OCI-LY3 (cell line): ENCODE results near the gene CPNE8.

Experiments used
- H2AFZ ChIP-seq: fragments of 200-600, 300-600 bp; shearing (Covaris generic); 2 replicates; pipeline ENCODE4 v1.6.0; 2014; ENCODE audit warnings: antibody characterized with exemption, low read depth, low read length
- H3K27ac ChIP-seq: fragments of 200-600, 300-600 bp; sonication (generic); 2 replicates; pipeline ENCODE4 v1.5.1; 2014; ENCODE audit warnings: mild to moderate bottlenecking, low read length, moderate library complexity, mixed read lengths
- H3K27me3 ChIP-seq: fragments of 200-600, 300-600 bp; sonication (generic); 2 replicates; pipeline ENCODE4 v1.6.1; 2014; ENCODE audit warnings: low read depth, low read length, mixed read lengths
- H3K36me3 ChIP-seq: fragments of 200-600, 300-600 bp; sonication (generic); replicated peaks from 2 replicates; pipeline ENCODE3; 2014; ENCODE audit warnings: low read depth, low read length, mixed read lengths
- H3K4me1 ChIP-seq: fragments of 300-600, 200-600 bp; sonication (generic); 2 replicates; pipeline ENCODE4 v1.6.1; 2014; ENCODE audit warnings: low read length, mixed read lengths
- H3K4me2 ChIP-seq: fragments of 200-600, 300-600 bp; sonication (generic); 2 replicates; pipeline ENCODE4 v1.6.1; 2014; ENCODE audit warnings: low read length, mixed read lengths
- H3K4me3 ChIP-seq: fragments of 300-600, 200-600 bp; sonication (generic); 2 replicates; pipeline ENCODE4 v1.5.1; 2014; ENCODE audit warnings: antibody characterized with exemption, mild to moderate bottlenecking, low read length, moderate library complexity
- H3K79me2 ChIP-seq: fragments of 300-600, 200-600 bp; shearing (Covaris generic); 2 replicates; pipeline ENCODE4 v1.6.1; 2014; ENCODE audit warnings: mild to moderate bottlenecking, low read length, mixed read lengths
- H3K9ac ChIP-seq: fragments of 300-600, 200-600 bp; shearing (Covaris generic); 2 replicates; pipeline ENCODE4 v1.6.0; 2014; ENCODE audit warnings: mild to moderate bottlenecking, low read length, moderate library complexity
- H3K9me3 ChIP-seq: fragments of 200-600, 300-600 bp; shearing (Covaris generic); 2 replicates; pipeline ENCODE4 v1.6.1; 2014; ENCODE audit warnings: low read length, mixed read lengths; ENCODE audit not compliant: insufficient read depth
- H4K20me1 ChIP-seq: fragments of 200-600, 300-600 bp; sonication (generic); 2 replicates; pipeline ENCODE4 v1.6.1; 2016; ENCODE audit warnings: low read length, mixed read lengths; ENCODE audit not compliant: insufficient read depth
- EZH2phosphoT487 ChIP-seq: fragments of 200-600 bp; shearing (Covaris generic); IDR thresholded peaks from 2 replicates; pipeline ENCODE4 v1.6.1; 2018; ENCODE audit warnings: antibody characterized with exemption, mixed run types, low read depth
- TF ChIP-seq, protein P1 (sequence below): fragments of 200-600, 300-600 bp; sonication (generic); IDR thresholded peaks from 2 replicates; pipeline ENCODE4 v1.5.1; 2014; ENCODE audit warnings: antibody characterized with exemption, low read length, low read depth

Gene CPNE8

DNA sequence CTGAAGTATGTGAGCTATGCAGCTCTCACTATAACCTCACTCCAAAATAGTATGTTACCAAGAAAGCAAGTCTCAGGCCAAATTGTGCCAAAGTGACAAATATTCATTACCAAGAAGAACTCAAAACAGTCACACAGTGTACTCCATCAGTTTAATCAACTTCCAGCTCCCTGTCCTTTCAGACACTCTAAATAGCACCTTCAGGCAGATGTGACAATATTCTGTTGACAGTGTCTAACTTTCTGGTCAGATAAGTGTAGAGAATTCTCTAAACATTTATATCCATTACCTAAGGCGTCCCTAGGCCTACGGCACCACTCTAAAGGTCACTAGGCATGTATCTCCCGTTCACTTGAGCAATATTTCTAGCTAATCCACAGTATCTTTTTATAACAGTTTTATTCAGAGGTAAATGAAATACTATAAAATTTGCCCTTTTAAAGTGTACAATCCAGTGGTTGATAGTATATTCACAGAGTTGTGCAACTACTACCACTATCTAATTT is 21.7 kb downstream of the CPNE8 start:
- H3K79me2 ChIP-seq, result no peaks in the 10 kb centered on the region
- H3K27ac ChIP-seq, result no peak overlapping the region
- no peak overlapping the region for H3K9ac ChIP-seq

DNA sequence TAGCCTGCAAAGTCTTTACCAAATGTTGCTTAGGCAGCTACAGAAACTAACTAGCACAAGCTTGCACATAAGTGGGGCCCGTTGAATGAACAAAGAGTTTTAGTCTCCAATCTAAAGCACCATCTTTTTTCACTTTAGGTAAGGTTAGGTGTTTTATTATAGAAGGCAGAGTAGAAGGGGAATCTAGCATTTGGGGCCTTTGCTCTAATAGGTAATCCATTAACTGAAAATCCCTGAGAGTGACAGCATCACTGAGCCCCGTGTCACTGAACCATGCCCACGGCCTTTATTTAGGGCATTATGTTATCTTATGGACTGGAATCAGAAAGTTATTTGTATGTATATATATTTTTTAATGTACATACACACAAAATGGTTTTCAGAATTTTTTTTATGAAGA is 25.1 kb downstream of the CPNE8 start:
- Histone ChIP-seq H3K9ac (no peak overlapping the region), H3K79me2 (no peaks in the 10 kb centered on the region), H4K20me1 (no peaks in the 10 kb centered on the region), H3K27ac (no peak overlapping the region), H3K36me3 (no peaks in the 10 kb centered on the region), H3K9me3 (no peaks in the 10 kb centered on the region), H3K27me3 (no peaks in the 10 kb centered on the region), H3K4me1 (no peaks in the 10 kb centered on the region), H2AFZ (no peak overlapping the region), H3K4me3 (no peak overlapping the region), H3K4me2 (no peak overlapping the region)
- no peak for TF ChIP-seq EZH2phosphoT487
- TF ChIP-seq, protein P1, sequence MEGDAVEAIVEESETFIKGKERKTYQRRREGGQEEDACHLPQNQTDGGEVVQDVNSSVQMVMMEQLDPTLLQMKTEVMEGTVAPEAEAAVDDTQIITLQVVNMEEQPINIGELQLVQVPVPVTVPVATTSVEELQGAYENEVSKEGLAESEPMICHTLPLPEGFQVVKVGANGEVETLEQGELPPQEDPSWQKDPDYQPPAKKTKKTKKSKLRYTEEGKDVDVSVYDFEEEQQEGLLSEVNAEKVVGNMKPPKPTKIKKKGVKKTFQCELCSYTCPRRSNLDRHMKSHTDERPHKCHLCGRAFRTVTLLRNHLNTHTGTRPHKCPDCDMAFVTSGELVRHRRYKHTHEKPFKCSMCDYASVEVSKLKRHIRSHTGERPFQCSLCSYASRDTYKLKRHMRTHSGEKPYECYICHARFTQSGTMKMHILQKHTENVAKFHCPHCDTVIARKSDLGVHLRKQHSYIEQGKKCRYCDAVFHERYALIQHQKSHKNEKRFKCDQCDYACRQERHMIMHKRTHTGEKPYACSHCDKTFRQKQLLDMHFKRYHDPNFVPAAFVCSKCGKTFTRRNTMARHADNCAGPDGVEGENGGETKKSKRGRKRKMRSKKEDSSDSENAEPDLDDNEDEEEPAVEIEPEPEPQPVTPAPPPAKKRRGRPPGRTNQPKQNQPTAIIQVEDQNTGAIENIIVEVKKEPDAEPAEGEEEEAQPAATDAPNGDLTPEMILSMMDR, result no peak

More for the DNA sequence above, 21.7 kb downstream of the CPNE8 start:
- Histone ChIP-seq H3K36me3 (no peaks in the 10 kb centered on the region), H3K27me3 (no peaks in the 10 kb centered on the region), H3K4me3 (no peak overlapping the region), H3K4me1 (no peaks in the 10 kb centered on the region), H3K9me3 (no peaks in the 10 kb centered on the region), H3K4me2 (no peak overlapping the region), H4K20me1 (no peaks in the 10 kb centered on the region), H2AFZ (no peak overlapping the region)
- TF ChIP-seq EZH2phosphoT487, result no peak
- TF ChIP-seq, protein P1, result no peak

DNA sequence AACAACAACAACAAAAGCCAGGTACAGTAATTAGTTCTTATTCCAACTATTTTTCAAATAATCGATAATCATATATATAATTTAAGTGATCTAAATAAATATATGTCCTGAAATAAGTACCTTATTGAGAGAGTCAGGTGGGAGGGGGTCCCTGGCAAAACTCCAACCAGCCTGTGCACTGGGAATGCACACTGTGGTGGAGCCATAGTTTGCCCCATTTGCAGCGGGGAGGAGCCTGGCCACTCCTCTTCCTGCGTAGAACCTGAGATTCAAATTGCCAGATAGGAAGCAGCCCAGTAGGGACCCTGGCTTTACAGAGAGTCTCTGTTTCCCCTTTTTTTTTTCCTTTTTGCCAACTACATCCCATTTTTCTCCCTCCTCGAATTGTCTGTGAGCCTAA is 26.4 kb downstream of the CPNE8 start:
- H4K20me1 ChIP-seq, result no peaks in the 10 kb centered on the region
- no peak overlapping the region for H3K27ac ChIP-seq
- no peaks in the 10 kb centered on the region for H3K9me3 ChIP-seq
- no peak overlapping the region for H3K4me3 ChIP-seq
- H3K79me2 ChIP-seq, result no peaks in the 10 kb centered on the region
- no peak overlapping the region for H3K9ac ChIP-seq
- no peak overlapping the region for H3K4me2 ChIP-seq
- no peaks in the 10 kb centered on the region for H3K36me3 ChIP-seq
- no peaks in the 10 kb centered on the region for H3K4me1 ChIP-seq
- TF ChIP-seq EZH2phosphoT487, result no peak
- TF ChIP-seq, protein P1, result no peak
- no peak overlapping the region for H2AFZ ChIP-seq
- no peaks in the 10 kb centered on the region for H3K27me3 ChIP-seq

DNA sequence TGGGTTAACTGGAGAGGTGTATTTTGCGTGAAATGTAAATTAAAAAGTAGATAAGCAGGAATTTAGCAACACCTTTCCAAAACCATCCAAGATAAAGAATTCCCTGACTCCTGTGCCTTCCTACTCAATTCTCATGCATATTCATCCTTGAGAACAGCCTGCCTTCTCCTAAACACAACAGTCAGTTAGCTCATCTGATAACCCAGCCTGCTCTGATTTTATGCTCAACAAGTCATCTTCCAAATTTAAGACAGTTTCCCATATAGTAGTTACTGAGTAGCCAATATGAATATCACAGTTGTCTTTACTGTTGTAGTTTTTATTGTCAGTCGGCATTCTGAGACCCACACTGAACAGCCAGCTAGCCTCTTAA is 27.1 kb downstream of the CPNE8 start:
- no peaks in the 10 kb centered on the region for H3K4me1 ChIP-seq
- no peak overlapping the region for H3K9ac ChIP-seq
- H3K36me3 ChIP-seq, result no peaks in the 10 kb centered on the region
- TF ChIP-seq EZH2phosphoT487, result no peak
- TF ChIP-seq, protein P1, result no peak
- no peaks in the 10 kb centered on the region for H3K9me3 ChIP-seq
- H2AFZ ChIP-seq, result no peak overlapping the region
- no peak overlapping the region for H3K27ac ChIP-seq
- no peaks in the 10 kb centered on the region for H3K79me2 ChIP-seq
- H3K4me3 ChIP-seq, result no peak overlapping the region
- H3K4me2 ChIP-seq, result no peak overlapping the region
- no peaks in the 10 kb centered on the region for H3K27me3 ChIP-seq
- no peaks in the 10 kb centered on the region for H4K20me1 ChIP-seq
